ENCODE data around the gene IGSF6. TPM values are rescaled to one million over a fixed set of nuclear protein-coding genes. Genes with fewer than 3 reads are reported as not detected.

The IGSF6 gene
- total and polyA plus RNA-seq, 2 of the 13 experiments (the other 11 are each of a cell fraction or from before 2014, with no cell fraction given), result not detected

- TF ChIP-seq, protein P1, sequence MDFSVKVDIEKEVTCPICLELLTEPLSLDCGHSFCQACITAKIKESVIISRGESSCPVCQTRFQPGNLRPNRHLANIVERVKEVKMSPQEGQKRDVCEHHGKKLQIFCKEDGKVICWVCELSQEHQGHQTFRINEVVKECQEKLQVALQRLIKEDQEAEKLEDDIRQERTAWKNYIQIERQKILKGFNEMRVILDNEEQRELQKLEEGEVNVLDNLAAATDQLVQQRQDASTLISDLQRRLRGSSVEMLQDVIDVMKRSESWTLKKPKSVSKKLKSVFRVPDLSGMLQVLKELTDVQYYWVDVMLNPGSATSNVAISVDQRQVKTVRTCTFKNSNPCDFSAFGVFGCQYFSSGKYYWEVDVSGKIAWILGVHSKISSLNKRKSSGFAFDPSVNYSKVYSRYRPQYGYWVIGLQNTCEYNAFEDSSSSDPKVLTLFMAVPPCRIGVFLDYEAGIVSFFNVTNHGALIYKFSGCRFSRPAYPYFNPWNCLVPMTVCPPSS (IDR thresholded peaks at IDR 0.05), result no peak
- TF ChIP-seq ZNF747 (CRISPR knock-in tag; IDR thresholded peaks at IDR 0.05; ENCODE audit: borderline replicate concordance), result no peak
- TF ChIP-seq ZNF772 (CRISPR knock-in tag; IDR thresholded peaks at IDR 0.05), result no peak
- TF ChIP-seq ZBTB26 (CRISPR knock-in tag; IDR thresholded peaks at IDR 0.05; ENCODE audit: borderline replicate concordance), result no peak
- TF ChIP-seq HNF4G (IDR thresholded peaks at IDR 0.05; ENCODE audit: borderline replicate concordance, low read depth, low read length), result no peak
- no peak for TF ChIP-seq HNF4G (CRISPR knock-in tag; IDR thresholded peaks at IDR 0.05; ENCODE audit: borderline replicate concordance, low read depth)
- no peak for TF ChIP-seq ZNF543 (CRISPR knock-in tag; IDR thresholded peaks at IDR 0.05)
- TF ChIP-seq ZNF331 (CRISPR knock-in tag; IDR thresholded peaks at IDR 0.05), result no peak
- TF ChIP-seq, protein P2, sequence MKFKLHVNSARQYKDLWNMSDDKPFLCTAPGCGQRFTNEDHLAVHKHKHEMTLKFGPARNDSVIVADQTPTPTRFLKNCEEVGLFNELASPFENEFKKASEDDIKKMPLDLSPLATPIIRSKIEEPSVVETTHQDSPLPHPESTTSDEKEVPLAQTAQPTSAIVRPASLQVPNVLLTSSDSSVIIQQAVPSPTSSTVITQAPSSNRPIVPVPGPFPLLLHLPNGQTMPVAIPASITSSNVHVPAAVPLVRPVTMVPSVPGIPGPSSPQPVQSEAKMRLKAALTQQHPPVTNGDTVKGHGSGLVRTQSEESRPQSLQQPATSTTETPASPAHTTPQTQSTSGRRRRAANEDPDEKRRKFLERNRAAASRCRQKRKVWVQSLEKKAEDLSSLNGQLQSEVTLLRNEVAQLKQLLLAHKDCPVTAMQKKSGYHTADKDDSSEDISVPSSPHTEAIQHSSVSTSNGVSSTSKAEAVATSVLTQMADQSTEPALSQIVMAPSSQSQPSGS (CRISPR knock-in tag; IDR thresholded peaks at IDR 0.05), result no peak
- no peak for TF ChIP-seq ZNF572 (CRISPR knock-in tag; IDR thresholded peaks at IDR 0.05)
- TF ChIP-seq SNRNP70 (IDR thresholded peaks at IDR 0.05; ENCODE audit: low read depth, low read length), result no peak
- no peak for TF ChIP-seq ZSCAN9 (CRISPR knock-in tag; IDR thresholded peaks at IDR 0.05; ENCODE audit: borderline replicate concordance)
- no peak for TF ChIP-seq ZNF792 (CRISPR knock-in tag; IDR thresholded peaks at IDR 0.05)
- TF ChIP-seq, protein P3, sequence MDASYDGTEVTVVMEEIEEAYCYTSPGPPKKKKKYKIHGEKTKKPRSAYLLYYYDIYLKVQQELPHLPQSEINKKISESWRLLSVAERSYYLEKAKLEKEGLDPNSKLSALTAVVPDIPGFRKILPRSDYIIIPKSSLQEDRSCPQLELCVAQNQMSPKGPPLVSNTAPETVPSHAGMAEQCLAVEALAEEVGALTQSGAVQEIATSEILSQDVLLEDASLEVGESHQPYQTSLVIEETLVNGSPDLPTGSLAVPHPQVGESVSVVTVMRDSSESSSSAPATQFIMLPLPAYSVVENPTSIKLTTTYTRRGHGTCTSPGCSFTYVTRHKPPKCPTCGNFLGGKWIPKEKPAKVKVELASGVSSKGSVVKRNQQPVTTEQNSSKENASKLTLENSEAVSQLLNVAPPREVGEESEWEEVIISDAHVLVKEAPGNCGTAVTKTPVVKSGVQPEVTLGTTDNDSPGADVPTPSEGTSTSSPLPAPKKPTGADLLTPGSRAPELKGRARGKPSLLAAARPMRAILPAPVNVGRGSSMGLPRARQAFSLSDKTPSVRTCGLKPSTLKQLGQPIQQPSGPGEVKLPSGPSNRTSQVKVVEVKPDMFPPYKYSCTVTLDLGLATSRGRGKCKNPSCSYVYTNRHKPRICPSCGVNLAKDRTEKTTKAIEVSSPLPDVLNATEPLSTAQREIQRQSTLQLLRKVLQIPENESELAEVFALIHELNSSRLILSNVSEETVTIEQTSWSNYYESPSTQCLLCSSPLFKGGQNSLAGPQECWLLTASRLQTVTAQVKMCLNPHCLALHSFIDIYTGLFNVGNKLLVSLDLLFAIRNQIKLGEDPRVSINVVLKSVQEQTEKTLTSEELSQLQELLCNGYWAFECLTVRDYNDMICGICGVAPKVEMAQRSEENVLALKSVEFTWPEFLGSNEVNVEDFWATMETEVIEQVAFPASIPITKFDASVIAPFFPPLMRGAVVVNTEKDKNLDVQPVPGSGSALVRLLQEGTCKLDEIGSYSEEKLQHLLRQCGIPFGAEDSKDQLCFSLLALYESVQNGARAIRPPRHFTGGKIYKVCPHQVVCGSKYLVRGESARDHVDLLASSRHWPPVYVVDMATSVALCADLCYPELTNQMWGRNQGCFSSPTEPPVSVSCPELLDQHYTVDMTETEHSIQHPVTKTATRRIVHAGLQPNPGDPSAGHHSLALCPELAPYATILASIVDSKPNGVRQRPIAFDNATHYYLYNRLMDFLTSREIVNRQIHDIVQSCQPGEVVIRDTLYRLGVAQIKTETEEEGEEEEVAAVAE (CRISPR knock-in tag; IDR thresholded peaks at IDR 0.05; ENCODE audit: borderline replicate concordance), result peak; percentile 30; the same call in 1 of the 2 replicates
- TF ChIP-seq HOXA3 (CRISPR knock-in tag; IDR thresholded peaks at IDR 0.05), result peak; percentile 14; the same call in 1 of the 2 replicates
- TF ChIP-seq, protein P4, sequence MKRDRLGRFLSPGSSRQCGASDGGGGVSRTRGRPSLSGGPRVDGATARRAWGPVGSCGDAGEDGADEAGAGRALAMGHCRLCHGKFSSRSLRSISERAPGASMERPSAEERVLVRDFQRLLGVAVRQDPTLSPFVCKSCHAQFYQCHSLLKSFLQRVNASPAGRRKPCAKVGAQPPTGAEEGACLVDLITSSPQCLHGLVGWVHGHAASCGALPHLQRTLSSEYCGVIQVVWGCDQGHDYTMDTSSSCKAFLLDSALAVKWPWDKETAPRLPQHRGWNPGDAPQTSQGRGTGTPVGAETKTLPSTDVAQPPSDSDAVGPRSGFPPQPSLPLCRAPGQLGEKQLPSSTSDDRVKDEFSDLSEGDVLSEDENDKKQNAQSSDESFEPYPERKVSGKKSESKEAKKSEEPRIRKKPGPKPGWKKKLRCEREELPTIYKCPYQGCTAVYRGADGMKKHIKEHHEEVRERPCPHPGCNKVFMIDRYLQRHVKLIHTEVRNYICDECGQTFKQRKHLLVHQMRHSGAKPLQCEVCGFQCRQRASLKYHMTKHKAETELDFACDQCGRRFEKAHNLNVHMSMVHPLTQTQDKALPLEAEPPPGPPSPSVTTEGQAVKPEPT (CRISPR knock-in tag; IDR thresholded peaks at IDR 0.05; ENCODE audit: low read depth), result no peak
- TF ChIP-seq SIN3B (IDR thresholded peaks at IDR 0.05; ENCODE audit: low read length), result no peak
- TF ChIP-seq SPEN (CRISPR knock-in tag; IDR thresholded peaks at IDR 0.05; ENCODE audit: low read depth), result no peak
These were observed 4.7 kb downstream of the IGSF6 start (continued) for GRCh38 chr16:21647562-21648164.
